SHP77 (cell line): Measurements from ENCODE around the gene TMEM18.
A peak's percentile ranks its signal among the peaks of the same experiment; 100 is the strongest.

ENCODE experiments used
- DNase-seq, 2 experiments: peaks; one replicate each; lab custom pipeline; 2025; lab: John Stamatoyannopoulos, UW

TMEM18 gene

GRCh38 chr2:672606-672905 is 4.7 kb downstream of the TMEM18 start:
- no peak for DNase-seq

DNA sequence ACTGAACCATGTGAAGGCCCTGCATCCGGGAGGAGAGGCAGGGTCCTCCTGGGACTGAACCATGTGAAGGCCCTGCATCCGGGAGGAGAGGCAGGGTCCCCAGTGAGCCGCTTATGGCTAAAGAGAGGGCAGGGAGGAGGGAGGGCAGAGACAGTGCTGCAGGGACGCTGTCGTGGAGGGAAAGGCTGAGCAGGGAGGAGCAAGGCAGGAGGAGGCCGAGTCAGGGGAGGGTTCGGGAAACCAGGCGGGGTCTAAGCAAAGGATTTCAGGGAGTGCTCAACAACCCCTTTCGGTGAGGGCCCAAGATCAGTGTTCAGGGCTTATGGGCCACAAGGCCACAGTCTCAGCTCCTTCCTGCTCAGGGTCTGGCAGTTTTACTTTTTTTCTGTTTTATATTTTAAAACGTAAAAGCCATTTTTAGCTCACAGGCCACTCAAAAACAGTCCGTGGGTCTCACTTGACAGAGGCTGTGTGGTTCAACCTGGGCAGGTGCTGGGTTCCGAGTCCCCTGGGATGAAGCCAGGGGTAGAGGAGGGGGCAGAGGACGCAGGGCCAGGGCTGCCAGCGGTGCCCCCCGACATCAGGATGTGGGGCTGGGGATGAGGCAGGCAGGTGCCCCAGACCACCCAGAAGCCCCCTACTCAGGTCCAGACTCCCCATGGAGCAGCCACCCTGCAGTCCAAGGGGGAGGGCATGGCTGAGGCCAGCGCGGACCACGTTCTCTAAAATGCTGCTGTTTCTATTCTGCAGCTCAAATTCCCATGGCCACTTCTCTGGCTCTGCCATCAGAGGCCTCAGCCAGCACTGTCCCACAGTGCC is 5.2 kb downstream of the TMEM18 start:
- DNase-seq: no peak

DNA sequence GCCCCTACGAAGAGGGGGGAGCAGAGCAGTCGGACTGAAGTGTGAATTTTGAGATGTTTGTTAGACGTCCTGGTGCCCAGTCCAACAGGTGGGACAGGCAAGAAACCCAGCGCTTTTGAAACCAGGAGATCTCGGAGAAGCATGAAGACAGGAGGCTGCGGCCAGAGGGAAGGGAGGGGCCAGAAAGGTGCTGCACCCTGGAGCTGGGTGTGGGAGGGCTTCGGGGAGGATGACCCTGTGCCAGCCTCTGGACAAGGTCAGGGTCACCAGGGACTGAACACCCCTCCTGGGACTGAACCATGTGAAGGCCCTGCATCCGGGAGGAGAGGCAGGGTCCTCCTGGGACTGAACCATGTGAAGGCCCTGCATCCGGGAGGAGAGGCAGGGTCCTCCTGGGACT is 6.1 kb downstream of the TMEM18 start:
- no peak for DNase-seq

DNA sequence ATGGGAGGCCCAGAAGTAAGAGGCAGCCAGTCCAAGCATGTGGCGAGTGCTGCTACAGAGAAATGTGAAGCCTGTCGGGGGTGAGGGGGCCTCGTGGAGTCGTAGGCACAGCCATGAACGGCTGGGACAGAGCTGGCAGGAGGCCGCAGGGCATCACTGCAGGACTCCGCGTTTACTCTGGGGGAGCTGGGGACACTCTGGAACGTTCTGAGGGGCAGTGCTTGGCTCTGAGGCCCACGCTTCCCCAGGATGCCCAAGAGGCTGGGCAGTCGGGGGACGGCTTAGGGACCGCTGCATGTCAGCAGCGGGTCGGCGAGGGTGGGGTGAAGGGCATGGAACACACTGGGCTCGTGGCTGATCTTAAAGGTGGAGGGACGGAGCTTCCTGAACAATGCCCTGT is 6.6 kb downstream of the TMEM18 start:
- DNase-seq: no peak

DNA sequence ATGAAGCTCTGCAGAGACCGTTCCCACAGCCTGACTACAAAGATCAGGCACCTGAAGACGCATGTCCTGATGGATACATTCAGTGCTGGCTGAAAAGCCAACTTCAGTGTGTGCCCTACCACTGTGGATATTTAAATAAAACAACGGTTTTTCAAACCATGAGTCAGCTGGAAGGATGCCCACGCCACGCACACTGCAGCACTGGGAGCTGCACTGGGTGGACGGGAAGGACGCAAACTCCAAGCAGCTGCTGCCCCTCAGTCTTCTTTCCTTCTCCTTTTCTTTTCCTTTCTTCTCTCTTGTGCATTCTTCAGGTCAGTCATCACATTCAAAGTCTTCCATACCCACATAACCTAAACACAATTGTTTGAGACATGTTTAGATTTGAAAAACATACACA is 7.9 kb downstream of the TMEM18 start:
- no peak for DNase-seq

GRCh38 chr2:668000-668398 is 9.2 kb downstream of the TMEM18 start:
- no peak for DNase-seq

DNA sequence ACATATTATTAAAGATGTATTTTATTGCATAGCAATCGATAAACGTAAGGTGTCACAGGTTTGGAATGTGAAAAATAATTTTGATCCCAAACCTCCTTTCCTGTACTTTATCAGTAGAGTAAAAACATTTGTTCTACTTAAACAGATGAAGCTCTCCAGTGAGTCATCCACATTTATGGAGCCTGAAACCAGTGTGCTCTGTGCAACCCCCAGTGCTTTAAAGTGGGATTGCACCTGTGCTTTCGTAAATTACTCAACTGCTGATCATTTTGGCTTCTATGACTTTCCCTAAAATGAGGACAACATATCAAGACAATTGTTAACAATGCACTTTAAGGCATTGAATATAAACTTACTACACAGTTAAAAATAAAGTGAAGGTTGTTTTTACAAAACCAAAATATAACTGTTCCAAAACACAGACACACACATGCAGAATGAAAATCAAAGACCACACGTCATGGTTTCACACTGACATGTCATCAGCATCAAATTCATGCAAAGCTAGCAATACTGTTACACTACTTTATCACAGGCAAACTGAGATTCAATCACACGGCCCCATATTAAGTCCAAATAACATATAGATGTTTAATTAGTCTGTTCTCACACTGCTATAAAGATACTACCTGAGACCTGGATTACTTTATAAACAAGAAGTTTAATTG is 9.7 kb downstream of the TMEM18 start:
- DNase-seq: peak; percentile 35 to 39

DNA sequence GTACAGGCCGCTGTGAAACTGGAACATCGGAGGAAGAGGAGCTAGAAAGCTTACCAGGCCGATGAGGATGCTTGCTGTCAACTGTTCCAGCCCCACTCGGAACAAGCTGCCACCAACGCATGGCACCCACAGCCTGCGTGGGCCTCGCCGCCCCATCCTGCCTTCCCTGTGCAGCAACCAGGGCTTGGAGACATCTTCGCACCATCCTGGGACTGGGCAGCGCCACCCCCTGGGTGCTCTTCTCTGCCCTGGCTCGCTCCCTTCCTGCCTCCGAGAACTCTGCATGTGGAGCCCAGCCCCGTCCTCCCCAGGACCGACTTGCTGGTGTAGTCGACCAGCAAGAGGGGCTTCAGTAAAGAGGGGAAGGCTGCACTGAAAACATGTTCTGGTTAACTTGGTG is 10.8 kb downstream of the TMEM18 start:
- DNase-seq: no peak

- DNase-seq: no peak
Measured at GRCh38 chr2:665340-666073, 11.7 kb downstream of the TMEM18 start.

GRCh38 chr2:664063-664462 is 13.1 kb downstream of the TMEM18 start:
- DNase-seq: no peak

DNA sequence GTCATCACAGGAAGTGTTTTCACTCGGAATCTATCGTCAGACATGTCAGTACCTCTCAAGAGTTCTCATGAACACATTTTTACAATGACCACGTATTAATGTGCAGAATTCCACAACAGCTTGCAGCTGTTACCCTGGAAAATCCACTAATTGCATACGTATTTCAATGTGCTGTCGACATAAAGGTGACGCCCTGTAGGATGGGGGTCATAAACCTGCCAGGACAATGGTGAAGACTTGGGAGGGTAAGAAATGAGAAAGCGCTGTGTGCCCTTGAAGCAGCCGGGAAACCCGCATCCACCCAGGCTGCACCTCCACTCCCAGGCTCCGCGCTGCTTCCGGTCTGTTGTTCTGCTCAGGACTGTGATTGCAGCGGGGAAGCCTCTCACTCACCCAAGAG is 14.0 kb downstream of the TMEM18 start:
- DNase-seq: no peak

DNA sequence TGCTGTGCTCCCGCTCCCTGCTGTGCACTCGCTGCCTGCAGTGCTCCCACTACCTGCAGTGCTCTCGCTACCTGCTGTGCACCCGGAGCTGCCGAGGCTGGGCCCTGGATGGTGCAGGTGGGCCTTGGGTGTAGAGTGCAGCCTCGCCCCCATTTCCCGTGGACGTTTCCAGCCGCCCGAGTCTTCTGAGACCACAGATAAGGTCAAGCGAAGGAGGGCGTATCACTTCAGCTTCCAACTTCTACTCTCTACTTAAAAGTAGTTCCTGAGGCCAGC is 15.9 kb downstream of the TMEM18 start:
- DNase-seq: no peak

- no peak for DNase-seq
Measured at GRCh38 chr2:660586-661359, 16.4 kb downstream of the TMEM18 start.

DNA sequence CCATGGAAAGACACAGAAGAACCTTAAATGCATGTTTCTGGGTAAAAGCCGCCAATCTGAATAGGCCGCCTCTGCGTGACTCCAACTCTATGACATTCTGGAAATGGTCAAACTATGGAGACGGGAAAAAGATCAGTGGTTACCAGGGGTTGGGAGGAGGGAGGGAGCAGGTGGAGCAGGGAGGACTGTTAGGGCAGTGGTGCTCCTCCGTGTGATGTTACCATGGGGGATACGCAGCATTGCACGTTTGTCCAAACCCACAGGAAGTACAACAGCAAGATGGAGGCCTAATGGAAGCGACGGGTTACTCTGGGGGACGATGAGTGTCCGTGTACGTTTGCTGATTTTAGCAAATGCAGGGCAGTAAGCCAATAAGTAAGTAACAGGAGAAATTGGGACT is 17.2 kb downstream of the TMEM18 start:
- DNase-seq: no peak

- no peak for DNase-seq
Measured at GRCh38 chr2:658426-658825, 18.8 kb downstream of the TMEM18 start.

DNA sequence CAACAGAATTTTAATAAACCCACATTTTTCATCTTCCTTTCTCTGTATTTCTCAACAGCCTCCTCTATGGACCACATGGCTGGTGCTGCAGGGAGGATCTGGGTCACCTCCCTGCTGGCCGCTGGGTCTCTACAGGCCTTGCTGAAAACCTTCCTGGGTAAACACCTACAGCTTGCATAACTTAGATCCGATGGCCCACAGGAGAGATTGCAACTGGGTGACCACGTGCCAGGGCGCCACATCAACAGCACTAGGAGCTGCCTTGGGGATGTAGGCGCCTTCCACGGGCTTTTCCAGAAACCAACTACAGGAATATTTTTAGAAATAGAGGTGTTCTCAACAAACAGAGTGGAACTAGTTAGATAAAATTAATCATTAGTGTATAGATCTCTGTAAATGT is 19.4 kb downstream of the TMEM18 start:
- no peak for DNase-seq

- DNase-seq: no peak
Measured at GRCh38 chr2:656676-657075, 20.5 kb downstream of the TMEM18 start.

DNA sequence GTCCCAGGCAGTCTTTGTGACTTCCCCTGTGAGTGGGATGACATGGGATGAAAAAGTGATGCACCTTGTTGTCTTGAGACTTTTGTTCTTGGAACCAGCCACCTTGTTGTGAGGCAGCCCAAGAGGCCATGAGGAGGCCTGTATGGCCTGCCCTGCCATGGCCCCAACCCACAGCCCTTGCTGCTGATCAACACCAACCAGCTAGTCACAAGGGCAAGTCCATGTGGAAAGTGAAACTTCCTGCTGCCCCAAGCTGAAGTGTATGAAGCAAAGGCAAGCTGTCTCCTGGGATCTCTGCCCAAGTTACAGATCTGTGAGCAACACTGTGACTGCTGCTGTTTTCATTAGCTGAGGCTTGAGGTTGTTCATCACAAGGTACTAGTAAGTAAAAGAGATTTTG is 21.6 kb downstream of the TMEM18 start:
- DNase-seq: no peak

DNA sequence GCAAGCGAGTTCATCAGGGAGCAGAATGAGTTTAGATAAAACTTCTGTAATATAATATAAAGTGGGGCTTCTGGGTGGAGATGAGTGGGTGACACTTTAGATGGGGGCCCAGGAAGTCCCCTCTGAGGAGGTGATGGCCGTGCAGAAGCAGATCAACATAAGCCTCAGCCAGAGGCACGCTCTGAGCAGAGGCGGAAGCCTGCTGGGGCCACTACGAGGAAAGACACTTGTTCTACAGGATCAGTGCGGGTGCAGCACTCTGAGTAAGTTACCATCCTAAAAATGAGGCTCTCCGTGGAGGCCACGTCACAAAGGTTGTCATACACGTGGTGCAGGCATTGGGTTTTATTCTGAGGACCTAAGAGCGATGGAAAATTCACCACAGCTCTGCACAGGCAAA is 22.3 kb downstream of the TMEM18 start:
- no peak for DNase-seq

DNA sequence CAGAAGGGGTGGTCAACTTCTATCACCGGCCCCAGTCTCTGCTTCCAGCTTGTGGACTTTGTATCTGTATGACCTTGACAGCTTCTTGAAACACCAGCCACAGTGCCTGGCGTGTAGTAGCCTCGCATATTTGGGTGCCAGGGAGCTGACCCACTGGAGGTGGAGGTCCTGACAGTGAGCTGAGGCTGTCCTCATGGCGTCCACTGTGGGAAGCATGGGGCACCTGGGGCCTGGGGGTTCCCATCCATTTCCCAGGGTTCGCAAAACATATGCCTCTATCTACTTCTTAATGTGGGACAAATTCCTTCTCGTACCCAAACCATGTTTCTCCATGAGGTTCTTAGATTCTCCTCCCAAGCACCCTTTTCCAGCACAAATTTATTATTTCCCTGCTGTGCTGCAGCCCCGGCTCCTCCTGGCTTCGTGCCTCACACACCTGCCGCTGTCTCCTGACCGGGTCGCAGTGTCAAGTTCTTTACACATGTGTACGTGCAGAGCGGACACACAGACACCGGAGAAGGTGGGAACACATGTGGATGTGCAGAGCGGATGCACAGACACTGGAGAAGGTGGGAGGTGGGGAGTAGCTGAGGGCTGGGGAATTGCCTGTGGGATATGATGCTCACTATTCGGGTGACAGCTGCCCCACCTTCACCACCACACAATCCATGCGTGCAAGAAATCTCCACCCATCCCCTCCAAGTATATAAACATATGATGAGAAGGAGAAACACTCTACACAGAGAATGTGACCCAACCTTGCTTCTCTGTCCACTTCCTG is 23.4 kb downstream of the TMEM18 start:
- no peak for DNase-seq

GRCh38 chr2:652881-653480 is 24.2 kb downstream of the TMEM18 start:
- DNase-seq: no peak

- DNase-seq: no peak
Measured at GRCh38 chr2:651951-652373, 25.2 kb downstream of the TMEM18 start.
